Breast epithelium (tissue), 3 donors: ENCODE measurements around the gene ZNF831.

Experiments
- POLR2A ChIP-seq: fragments of 450-650 bp; IDR thresholded peaks from one replicate; pipeline ENCODE4 v1.6.1; 2016; ENCODE audit warnings: antibody characterized with exemption, mild to moderate bottlenecking, moderate library complexity
- TF ChIP-seq, protein P1 (sequence below), 3 donors: fragments of 450-650 bp; IDR thresholded peaks; one replicate each; pipeline ENCODE4 v1.5.1; 2016 to 2017; ENCODE audit warnings: antibody characterized with exemption in 3 of 3, mild to moderate bottlenecking in 3 of 3, moderate library complexity in 3 of 3

DNA sequence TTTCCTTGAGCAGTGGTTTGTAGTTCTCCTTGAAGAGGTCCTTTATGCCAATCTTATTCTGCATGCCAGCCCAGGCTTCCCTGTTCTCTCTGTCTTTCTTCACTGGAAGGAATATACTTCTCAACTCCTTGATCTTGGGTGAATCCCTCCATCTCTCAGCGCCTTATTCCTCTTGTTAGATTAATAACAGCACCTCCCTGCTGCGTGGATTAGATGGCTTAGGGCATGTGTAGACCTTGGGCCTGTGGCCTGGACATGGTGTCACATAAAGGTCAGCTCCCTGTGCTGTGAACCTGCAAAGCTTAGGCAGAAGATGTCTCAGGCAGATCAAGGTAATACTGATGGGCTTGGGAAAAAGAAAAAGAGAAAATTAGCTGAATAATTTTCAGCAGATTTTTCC lies 18.3 kb downstream of the ZNF831 start:
- TF ChIP-seq, protein P1, sequence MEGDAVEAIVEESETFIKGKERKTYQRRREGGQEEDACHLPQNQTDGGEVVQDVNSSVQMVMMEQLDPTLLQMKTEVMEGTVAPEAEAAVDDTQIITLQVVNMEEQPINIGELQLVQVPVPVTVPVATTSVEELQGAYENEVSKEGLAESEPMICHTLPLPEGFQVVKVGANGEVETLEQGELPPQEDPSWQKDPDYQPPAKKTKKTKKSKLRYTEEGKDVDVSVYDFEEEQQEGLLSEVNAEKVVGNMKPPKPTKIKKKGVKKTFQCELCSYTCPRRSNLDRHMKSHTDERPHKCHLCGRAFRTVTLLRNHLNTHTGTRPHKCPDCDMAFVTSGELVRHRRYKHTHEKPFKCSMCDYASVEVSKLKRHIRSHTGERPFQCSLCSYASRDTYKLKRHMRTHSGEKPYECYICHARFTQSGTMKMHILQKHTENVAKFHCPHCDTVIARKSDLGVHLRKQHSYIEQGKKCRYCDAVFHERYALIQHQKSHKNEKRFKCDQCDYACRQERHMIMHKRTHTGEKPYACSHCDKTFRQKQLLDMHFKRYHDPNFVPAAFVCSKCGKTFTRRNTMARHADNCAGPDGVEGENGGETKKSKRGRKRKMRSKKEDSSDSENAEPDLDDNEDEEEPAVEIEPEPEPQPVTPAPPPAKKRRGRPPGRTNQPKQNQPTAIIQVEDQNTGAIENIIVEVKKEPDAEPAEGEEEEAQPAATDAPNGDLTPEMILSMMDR (IDR thresholded peaks at IDR 0.05) = no peak
- TF ChIP-seq POLR2A = no peak
